Natural killer cell (primary cell): ENCODE results near the gene CDR2L. TPM values are rescaled to one million over a fixed set of nuclear protein-coding genes. Genes with fewer than 3 reads are reported as not detected.

ENCODE experiments used
- ATAC-seq, 3 donors: fragments of 150-1000 bp in 2 of 3; fragments of 200-7000 bp in 1 of 3; cut with Tn5 transposase; 1 replicate in 1 of 3; 2 replicates in 2 of 3; pipeline ENCODE4 v1.10.0; 2021; ENCODE audit warnings: mild to moderate bottlenecking in 2 of 3, moderate library complexity in 2 of 3
- DNase-seq, 2 donors: peaks; one replicate each; pipeline versions ENCODE4 v3.0.0 to v3.0.0-alpha.2; 2013 to 2021; ENCODE audit warnings: mixed read lengths in 1 of 2
- H3K27ac ChIP-seq: one replicate; pipeline ENCODE4 v1.5.1; 2013; ENCODE audit warnings: mild to moderate bottlenecking, low read length
- H3K27me3 ChIP-seq: one replicate; pipeline ENCODE4 v1.6.1; 2013; ENCODE audit warnings: low read length; ENCODE audit not compliant: control insufficient read depth, insufficient read depth
- H3K36me3 ChIP-seq: one replicate; pipeline ENCODE4 v1.6.1; 2013; ENCODE audit warnings: low read length; ENCODE audit not compliant: control insufficient read depth, insufficient read depth
- H3K4me1 ChIP-seq: one replicate; pipeline ENCODE4 v1.6.1; 2013; ENCODE audit warnings: low read length; ENCODE audit not compliant: control insufficient read depth, insufficient read depth
- H3K4me3 ChIP-seq: one replicate; pipeline ENCODE4 v1.5.1; 2013; ENCODE audit warnings: low read length
- H3K9me3 ChIP-seq: one replicate; pipeline ENCODE4 v1.6.1; 2013; ENCODE audit warnings: low read length; ENCODE audit not compliant: control insufficient read depth, insufficient read depth
- H3K27ac Mint-ChIP-seq, 2 donors: one replicate each; pipeline ENCODE4 v1.8.0; 2022; ENCODE audit warnings: mild to moderate bottlenecking in 2 of 2, mixed read lengths in 2 of 2, moderate library complexity in 1 of 2
- H3K27me3 Mint-ChIP-seq, 2 donors: one replicate each; pipeline ENCODE4 v1.8.0; 2022; ENCODE audit warnings: low read depth in 2 of 2, mixed read lengths in 2 of 2
- H3K36me3 Mint-ChIP-seq: one replicate; pipeline ENCODE4 v1.8.0; 2022; ENCODE audit warnings: mixed read lengths
- H3K4me1 Mint-ChIP-seq, 2 donors: one replicate each; pipeline ENCODE4 v1.8.0; 2022; ENCODE audit warnings: mixed read lengths in 2 of 2
- H3K4me3 Mint-ChIP-seq: one replicate; pipeline ENCODE4 v1.8.0; 2022; ENCODE audit warnings: mild to moderate bottlenecking, moderate library complexity, mixed read lengths
- H3K9me3 Mint-ChIP-seq, 2 donors: one replicate each; pipeline ENCODE4 v1.8.0; 2022; ENCODE audit warnings: mixed read lengths in 2 of 2
- WGBS: methylation state at CpG from one replicate; pipeline ENCODE4 v1.1.7; 2013; ENCODE audit warnings: missing lambda C conversion rate; ENCODE audit not compliant: insufficient coverage; 5-methylcytosine and 5-hydroxymethylcytosine counted together
- intact Hi-C: fragments of 100-400 bp; cut with micrococcal nuclease; formaldehyde crosslinking; loops from one replicate; pipeline ENCODE4 v1.14.2; 2022
- total RNA-seq, 4 donors: library from RNA; stranded (reverse); fragments of 120-200 nt in 1 of 4; gene quantifications; one replicate each; pipeline versions ENCODE4 v1.2.3 to v1.2.4, GENCODE V29; 2013 to 2022
- TF ChIP-seq, protein P1 (sequence below): fragments of 200-600 bp; IDR thresholded peaks from one replicate; pipeline ENCODE4 v1.8.0; 2022; ENCODE audit warnings: antibody characterized with exemption

Gene CDR2L
- total RNA-seq, 3 donors from 2014 or later (not counting 1 experiment from before 2014, with no cell fraction given) = 0.14 to 0.23 TPM; not detected in 1

- H3K27ac Mint-ChIP-seq = no peak overlapping the region
- peaks cover 17 to 28% of the 10 kb centered on the region in 2 donors for H3K4me1 Mint-ChIP-seq
- no peak overlapping the region for H3K27ac ChIP-seq
- peaks cover 16% of the 10 kb centered on the region for H3K4me1 ChIP-seq
- no peaks in the 10 kb centered on the region for H3K36me3 Mint-ChIP-seq
- no peak for ATAC-seq
- H3K36me3 ChIP-seq = no peaks in the 10 kb centered on the region
- TF ChIP-seq, protein P1, sequence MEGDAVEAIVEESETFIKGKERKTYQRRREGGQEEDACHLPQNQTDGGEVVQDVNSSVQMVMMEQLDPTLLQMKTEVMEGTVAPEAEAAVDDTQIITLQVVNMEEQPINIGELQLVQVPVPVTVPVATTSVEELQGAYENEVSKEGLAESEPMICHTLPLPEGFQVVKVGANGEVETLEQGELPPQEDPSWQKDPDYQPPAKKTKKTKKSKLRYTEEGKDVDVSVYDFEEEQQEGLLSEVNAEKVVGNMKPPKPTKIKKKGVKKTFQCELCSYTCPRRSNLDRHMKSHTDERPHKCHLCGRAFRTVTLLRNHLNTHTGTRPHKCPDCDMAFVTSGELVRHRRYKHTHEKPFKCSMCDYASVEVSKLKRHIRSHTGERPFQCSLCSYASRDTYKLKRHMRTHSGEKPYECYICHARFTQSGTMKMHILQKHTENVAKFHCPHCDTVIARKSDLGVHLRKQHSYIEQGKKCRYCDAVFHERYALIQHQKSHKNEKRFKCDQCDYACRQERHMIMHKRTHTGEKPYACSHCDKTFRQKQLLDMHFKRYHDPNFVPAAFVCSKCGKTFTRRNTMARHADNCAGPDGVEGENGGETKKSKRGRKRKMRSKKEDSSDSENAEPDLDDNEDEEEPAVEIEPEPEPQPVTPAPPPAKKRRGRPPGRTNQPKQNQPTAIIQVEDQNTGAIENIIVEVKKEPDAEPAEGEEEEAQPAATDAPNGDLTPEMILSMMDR = no peak
- no peak for DNase-seq
- no peak overlapping the region for H3K4me3 ChIP-seq
- WGBS = 86% methylated on average over 7 of the region's 8 CpGs
- intact Hi-C loops = no loop called here
- H3K9me3 ChIP-seq = no peaks in the 10 kb centered on the region
- H3K4me3 Mint-ChIP-seq = peak overlapping the region; percentile 59
- H3K9me3 Mint-ChIP-seq = no peaks in the 10 kb centered on the region
- H3K27me3 Mint-ChIP-seq = no peaks in the 10 kb centered on the region
- no peaks in the 10 kb centered on the region for H3K27me3 ChIP-seq
Observed at GRCh38 chr17:75010683-75011400, 23.4 kb downstream of the CDR2L start.

DNA sequence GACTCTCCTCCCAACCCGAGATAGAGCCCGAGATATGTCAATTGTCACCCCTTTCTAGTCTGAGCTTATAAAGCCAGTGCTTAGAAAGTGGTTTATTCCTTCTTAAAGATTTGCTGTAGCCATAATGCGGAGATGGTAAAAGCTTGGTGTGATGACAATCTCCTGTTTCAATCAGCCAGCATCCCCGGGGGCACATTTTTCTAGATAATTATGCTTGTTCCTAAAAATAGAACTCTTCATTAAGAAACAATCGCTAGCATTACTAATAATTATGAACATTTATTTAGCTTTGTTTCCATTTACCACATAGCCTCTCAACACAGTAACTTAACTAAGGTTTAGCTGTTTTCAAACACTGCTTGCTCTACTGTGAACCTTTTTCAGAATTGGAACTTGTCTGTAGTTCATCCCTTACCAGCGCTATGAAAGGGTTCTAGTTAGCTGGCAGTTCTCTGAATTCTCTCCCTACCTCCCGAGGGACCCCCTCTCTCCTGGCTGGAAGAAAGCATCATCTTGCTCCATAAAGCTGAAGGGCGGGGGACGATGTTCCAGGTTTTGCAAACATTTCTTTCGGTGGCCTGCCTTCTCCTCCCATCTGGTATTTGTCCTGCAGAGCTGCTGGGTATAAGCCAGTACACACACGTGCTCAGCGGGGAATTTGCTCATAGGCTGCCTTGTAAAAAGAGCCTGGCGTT lies 24.1 kb downstream of the CDR2L start:
- DNase-seq (peak in 1 of 2 donors; percentile 13), ATAC-seq (no peak)
- H3K9me3 Mint-ChIP-seq = no peaks in the 10 kb centered on the region
- H3K27ac Mint-ChIP-seq = peak overlapping the region; percentile 88 to 95
- Histone ChIP-seq H3K4me3 (no peak overlapping the region), H3K27ac (peak overlapping the region; percentile 82), H3K27me3 (no peaks in the 10 kb centered on the region), H3K36me3 (no peaks in the 10 kb centered on the region), H3K4me1 (peaks cover 16% of the 10 kb centered on the region), H3K9me3 (no peaks in the 10 kb centered on the region)
- no peaks in the 10 kb centered on the region for H3K27me3 Mint-ChIP-seq
- no peaks in the 10 kb centered on the region for H3K36me3 Mint-ChIP-seq
- intact Hi-C loops = loop anchor here (2.0 kb wide), 2 partner anchors 35 to 51 kb away; partner anchors contain the start of genes ATP5PD and KCTD2
- TF ChIP-seq, protein P1 = no peak
- H3K4me1 Mint-ChIP-seq = peaks cover 17 to 33% of the 10 kb centered on the region in 2 donors
- peak overlapping the region; percentile 95 for H3K4me3 Mint-ChIP-seq
- WGBS = 95% methylated on average over 13 of the region's 13 CpGs

DNA sequence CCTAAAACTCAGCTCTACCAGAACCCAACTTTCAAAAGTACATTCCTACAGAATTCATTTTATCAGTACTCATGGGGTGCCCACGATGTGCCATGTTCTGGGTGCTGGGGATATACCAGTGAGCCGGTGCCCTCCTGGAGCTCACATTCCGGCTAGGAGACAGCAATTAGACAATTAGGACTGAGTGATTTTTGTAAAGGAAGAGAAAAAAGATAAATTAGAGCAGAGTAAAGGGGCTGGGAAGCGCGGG lies 24.6 kb downstream of the CDR2L start:
- Mint-ChIP-seq H3K27ac (peak overlapping the region; percentile 88 to 95), H3K4me3 (peak overlapping the region; percentile 95), H3K36me3 (no peaks in the 10 kb centered on the region), H3K27me3 (no peaks in the 10 kb centered on the region), H3K9me3 (no peaks in the 10 kb centered on the region), H3K4me1 (peaks cover 17 to 33% of the 10 kb centered on the region in 2 donors)
- TF ChIP-seq, protein P1 = no peak
- H3K4me1 ChIP-seq = peaks cover 16% of the 10 kb centered on the region
- peak overlapping the region; percentile 82 for H3K27ac ChIP-seq
- 78% methylated on average over 5 of the region's 5 CpGs for WGBS
- no peaks in the 10 kb centered on the region for H3K27me3 ChIP-seq
- no peaks in the 10 kb centered on the region for H3K36me3 ChIP-seq
- no peak for DNase-seq
- peak overlapping the region; percentile 76 for H3K4me3 ChIP-seq
- intact Hi-C loops = loop anchor here (2.0 kb wide), 2 partner anchors 35 to 51 kb away; partner anchors contain the start of genes ATP5PD and KCTD2
- H3K9me3 ChIP-seq = no peaks in the 10 kb centered on the region
- no peak for ATAC-seq
